CD4-positive, alpha-beta T cell treated with Interleukin-6 for 4 hours (primary cell): ENCODE results near the gene LBR.
A peak's percentile ranks its signal among the peaks of the same experiment; 100 is the strongest.
"Not testable (repeated sequence)": the region's sequence is repeated elsewhere in the genome, so short reads cannot be mapped to it uniquely, and the experiment has no call there.

Source experiments
- DNase-seq: peaks from one replicate; pipeline ENCODE4 v3.0.0-alpha.2; 2020; ENCODE audit warnings: mixed read lengths

Gene LBR

DNA sequence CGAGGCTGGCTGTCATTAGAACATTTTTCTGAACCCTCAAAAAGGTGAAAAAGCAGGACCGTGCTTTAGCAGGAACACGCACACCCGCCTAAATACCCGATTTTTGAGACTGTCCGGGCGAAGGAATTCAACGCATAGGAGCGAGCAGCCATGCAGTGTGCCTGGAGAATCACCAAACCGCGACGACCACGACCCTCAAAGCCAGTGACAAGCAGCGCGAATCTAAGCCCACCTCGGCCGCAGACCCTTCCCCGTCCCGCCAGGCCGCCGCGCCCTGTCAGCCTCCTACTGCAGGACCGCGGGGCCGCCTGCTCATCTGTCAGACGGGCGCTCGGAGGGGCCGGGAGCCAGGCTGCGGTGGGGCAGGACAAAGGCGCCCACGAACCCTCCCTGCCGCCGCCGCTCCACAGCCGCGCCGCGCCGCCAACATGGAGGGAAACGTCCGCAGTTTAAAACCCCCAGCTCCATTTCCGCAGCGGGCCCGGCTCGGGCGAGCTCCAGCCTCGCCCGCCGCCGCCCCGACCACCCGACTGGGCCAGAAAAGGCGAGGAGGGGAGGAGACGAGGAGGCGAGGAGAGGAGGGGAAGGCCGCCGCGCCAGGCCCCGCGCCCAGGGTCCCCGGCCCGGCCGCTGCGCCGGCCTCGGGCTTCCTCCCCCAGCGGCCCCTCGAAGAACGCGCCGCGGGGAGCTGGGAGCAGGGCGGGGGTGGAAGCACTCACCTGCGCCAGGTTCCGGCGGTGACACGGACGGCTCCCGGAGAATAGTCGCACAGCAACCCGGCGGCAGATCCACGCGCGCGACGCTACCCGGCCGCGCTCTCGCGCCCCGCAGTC, at the start of gene LBR:
Gene LBR (minus strand): TSS at position 804 of the 833 bp plus-strand sequence. CDS start 3,963 bp downstream, outside the sequence.
- peak; percentile 52 for DNase-seq

DNA sequence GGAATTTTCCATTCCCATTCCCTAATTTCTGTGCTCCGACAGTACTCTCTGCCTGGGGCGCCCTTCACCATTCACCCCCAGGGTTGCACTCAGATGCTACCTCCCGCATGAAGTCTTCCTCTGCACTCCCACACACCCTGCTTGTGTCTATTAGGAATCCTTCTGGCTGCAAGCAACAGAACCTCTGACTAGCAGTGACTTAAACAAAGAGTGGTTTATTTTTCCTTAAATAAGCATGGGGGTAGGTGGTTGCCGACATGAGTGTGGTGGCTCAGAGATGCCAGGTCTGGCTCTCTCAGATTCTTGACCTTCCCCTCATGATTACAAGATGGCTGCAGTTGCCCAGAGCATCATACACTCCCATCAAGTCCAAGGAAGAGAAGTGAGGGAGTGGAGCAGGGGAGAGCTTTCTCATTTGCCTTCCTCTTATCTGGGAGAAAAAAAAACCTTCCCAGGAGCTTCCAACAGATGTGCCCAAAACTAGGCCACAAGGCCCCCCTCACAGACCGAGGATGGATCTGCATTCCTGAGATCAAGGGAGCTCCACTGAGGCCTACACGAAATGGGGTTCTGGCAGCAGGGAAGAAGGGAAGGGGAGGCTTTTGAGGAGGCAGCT, 49.6 kb upstream of the LBR start:
- no peak for DNase-seq

DNA sequence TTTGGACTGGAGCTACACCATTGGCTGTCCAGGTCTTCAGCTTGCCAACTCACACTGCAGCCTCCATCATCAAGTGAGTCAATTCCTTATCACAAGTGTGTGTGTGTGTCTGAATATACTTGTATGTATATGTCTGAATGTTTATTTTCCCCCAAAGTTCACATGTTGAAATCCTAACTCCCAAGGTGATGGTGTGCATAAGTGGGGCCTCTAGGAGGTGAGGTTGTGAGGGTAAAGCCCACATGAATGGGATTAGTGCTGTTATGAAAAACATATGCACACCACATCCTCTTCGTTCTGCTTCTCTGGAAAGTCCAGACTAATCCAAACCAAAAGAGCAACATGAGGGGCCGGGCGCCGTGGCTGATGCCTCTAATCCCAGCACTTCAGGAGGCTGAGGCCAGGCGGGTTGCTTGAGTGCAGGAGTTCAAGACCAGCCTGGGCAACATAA, 48.7 kb upstream of the LBR start:
- no peak for DNase-seq

DNA sequence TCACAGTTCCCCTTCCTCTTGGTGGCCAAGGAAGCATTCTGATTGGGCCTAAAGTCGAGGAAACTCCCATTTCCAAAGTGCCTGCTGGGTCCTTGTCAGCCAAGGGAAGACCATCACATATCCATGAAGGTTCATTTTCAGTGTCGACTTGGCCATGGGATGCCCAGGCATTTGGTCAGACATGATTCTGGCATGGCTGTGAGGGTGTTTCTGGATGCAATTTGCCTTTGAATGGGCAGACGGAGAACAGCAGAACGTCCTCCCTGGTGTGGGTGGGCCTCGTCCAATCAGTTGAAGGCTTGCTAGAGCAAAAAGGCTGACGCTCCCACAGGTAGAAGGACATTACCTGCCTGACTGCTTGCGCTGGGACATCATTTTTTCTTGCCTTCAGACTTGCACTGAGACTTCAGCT, 48.3 kb upstream of the LBR start:
- DNase-seq, result no peak

DNA sequence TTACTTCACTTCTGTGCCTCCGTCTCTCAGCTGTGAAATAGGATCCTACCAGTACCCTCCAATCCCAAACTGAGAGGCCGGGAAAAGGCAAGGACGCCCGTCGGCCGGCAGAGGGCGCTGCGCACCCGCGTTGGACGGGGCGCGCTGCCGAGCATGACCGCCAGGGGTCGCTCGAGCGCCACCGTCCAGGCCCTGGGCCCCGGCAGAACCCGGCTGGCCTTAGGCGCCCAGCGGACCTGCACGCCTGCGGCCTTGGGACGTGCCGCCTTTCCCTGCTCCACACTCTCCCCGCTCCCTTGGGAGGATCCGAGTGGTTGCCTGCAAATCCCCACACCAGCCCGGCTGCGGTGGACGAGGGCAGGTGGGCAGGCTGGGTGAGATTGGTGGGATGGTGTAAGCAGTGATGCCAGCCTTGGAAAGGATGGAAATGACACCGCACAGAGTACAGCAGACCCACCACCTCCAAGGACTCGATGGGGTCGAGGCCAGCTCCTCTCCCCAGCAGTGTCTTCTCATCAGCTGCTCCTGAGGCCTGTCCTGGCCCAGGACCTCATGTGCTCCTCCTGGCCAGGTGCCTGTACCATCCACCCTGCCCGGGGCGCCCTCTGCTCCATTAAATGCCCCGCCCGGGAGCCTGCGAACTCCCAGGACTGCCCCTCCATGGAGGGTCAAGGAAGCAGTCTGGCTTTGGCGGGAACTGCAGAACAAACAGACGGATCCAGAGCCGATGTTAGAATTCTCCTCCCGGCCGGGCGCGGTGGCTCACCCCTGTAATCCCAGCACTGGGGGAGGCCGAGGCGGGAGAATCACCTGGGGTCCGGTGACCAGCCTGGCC, 47.4 kb upstream of the LBR start:
- DNase-seq, result peak; percentile 64

- no peak for DNase-seq
These were observed 46.7 kb upstream of the LBR start for GRCh38 chr1:225474439-225474985.

- DNase-seq, result not testable (repeated sequence)
These were observed 46.0 kb upstream of the LBR start for GRCh38 chr1:225473676-225474438.

GRCh38 chr1:225473266-225473665, 45.4 kb upstream of the LBR start:
- DNase-seq, result peak; percentile 43

GRCh38 chr1:225471453-225472301, 43.8 kb upstream of the LBR start:
- no peak for DNase-seq

DNA sequence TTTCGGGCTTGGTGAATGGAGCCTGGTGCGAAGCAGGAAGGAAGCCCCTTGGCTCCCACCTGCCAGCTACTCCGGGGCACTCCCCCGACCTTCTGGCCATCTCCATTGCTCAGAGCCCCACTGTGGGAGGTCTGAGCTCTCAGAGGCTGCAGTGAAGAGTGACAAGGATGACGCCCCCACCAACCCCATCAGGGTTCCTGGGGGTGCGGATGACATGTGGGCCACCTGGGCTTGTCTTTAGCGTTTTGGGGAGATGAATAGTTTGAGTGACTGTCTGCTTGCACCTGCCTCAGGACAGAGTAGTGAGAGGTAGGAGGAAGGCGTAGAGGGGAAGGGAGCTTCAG, 43.2 kb upstream of the LBR start:
- no peak for DNase-seq

DNA sequence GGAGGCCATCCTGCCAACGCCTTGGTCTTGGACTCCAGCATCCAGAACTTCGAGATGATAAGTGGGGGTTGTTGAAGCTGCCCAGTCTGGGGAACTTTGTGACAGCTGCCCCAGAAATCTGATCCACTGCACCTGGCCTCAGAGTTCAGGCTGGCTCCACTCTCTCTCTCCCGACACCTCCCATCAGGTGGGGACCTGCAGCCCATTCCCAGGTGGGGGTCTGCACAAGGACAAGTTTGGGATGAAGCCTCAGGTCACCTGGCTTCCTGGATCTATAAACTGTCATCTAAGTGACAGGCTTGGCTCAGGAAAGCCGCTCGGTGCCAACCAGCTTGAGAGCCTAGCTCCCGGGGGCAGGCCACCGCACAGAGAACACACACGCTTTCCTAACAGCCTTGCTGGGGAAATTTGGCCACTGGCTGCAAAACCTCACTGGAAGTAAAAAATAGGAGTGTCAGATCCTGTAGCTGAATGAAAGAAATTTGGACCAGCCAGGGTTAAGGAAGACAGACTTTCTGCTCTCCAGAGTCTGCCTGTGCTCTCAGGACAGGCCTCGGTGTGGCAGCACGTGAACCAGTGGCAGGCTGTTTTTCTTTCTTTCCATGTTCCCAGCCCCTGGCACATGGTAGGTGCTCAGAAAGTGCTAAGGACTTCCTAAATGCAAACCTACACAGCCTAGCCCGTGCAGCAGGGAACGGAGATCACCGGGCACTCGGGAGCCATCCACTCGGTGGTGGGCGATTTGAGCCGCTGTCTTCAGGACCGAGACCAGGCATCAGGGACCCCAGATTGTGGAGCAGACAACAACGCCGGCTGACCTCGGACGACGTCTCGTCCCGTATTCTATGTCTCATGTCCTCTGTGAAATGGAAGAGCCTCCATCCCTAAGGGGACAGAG, 42.6 kb upstream of the LBR start:
- no peak for DNase-seq

- no peak for DNase-seq
These were observed 41.2 kb upstream of the LBR start for GRCh38 chr1:225469051-225469450.

- DNase-seq, result peak; percentile 35
These were observed 40.6 kb upstream of the LBR start for GRCh38 chr1:225468270-225469020.

DNA sequence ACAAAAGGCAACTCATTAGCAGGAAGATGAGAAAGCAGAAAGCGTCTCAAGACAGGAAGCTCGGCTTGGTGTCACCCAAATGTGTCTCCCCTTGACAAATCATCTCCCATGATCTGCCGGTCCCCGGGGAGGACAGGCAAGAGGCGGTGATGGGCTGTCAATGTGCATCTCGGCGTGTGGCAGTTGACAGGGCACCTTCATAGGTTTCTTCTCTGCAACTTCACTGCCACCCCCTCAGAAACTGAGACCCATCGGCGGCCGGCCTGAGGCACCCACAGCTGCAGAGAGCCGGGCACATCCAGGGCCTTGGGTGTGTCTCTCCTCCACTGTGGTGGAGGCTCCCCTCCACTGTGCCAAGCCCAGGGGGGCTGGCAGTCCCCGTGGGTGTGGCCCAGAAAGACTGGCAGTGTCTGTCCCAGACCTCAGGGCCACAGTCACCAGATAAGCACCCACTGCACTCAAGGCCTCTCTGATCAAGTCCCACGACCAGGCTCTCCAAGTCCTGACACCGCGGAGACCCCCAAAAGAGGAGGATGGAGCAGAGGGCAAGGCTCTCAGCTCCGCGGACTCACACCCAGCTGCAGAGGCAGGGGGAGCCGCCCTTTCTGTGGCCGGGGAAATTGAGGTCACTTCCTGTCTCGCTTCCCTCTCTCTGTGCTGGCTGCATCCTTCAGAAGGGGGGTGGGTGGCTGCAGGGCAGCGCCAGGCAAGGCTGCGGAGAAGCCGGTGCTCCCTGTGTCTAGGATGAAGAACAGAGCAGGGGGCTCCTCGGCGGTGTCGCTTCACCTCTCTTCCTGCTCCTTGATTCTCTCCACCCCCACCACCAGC, 39.6 kb upstream of the LBR start:
- peak; percentile 86 for DNase-seq

GRCh38 chr1:225466848-225467192, 39.0 kb upstream of the LBR start:
- DNase-seq, result no peak

DNA sequence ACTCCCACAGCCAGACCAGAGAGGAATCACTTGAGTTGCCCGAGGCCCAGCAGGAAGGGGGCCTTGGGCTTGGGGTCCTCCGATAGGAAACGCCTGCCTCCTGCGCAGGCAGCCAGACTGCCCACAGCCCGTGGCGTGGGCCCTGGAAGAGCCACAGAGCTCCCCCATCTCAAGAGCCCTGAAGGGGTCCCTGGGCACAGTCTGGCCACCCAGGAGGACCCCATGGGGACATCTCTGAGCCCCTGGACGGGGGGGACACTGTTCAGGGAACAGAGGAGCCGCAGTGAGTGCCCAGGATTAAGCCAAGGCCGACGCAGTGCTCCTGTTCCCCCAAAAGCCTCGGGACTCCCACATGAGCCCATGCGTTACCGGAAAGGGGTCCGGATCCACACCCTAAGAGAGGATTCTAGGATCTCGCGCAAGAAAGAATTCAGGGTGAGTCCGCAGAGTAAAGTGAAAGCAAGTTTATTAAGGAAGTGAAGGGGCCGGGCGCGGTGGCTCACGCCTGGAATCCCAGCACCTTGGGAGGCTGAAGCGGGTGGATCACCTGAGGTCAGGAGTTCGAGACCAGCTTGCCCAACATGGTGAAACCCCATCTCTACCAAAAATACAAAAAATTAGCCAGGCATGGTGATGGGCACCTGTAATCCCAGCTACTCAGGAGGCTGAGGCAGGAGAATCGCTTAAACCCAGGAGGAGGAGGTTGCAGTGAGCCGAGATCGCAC, 38.1 kb upstream of the LBR start:
- no peak for DNase-seq

DNA sequence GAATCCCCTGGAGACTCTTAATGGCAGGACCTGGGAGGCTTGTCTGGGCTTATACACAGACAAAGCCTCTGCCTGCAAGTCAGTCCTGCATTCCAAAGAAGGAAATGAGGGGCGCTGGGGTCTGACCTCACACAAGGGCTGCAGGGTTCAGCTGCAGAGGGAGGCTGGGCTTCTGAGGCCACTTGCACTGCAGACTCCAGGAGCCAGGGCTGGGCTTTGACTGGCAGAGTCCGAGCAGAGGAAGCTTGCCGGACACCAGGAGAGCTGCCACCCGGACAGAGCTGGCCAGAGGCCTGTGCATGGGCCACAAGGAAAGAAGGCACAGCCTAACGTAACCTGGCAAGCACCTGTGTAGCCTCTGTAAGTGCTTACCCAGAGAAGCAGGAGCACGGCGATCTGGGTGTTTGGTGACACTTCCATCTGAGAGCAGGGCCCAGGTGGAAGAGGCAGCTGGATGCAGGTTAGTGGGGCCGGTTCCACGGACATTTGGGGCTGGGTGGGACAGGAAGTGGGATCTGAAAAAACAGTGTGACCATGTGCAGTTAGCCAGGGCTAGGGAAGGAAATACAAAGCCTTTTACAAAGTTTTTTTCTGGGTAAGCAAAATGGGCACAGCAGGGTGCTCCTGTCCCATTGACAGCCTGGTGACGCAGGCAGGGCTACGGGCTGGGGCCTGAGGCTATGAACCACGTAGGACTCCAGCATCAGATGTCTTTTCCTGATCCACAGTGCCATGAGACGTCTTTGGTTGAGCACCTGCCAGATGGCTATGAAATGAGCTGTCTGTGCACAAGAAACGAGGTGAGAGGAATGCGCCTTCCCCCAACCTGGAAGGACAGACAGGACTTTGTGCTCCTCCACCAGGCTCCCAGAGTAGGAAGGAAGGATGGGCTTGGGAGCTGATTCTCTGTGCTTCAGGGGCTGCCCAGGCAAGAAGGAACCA, 37.3 kb upstream of the LBR start:
- no peak for DNase-seq
